ENCODE measurements around the gene DRAP1.

DRAP1 gene

DNA sequence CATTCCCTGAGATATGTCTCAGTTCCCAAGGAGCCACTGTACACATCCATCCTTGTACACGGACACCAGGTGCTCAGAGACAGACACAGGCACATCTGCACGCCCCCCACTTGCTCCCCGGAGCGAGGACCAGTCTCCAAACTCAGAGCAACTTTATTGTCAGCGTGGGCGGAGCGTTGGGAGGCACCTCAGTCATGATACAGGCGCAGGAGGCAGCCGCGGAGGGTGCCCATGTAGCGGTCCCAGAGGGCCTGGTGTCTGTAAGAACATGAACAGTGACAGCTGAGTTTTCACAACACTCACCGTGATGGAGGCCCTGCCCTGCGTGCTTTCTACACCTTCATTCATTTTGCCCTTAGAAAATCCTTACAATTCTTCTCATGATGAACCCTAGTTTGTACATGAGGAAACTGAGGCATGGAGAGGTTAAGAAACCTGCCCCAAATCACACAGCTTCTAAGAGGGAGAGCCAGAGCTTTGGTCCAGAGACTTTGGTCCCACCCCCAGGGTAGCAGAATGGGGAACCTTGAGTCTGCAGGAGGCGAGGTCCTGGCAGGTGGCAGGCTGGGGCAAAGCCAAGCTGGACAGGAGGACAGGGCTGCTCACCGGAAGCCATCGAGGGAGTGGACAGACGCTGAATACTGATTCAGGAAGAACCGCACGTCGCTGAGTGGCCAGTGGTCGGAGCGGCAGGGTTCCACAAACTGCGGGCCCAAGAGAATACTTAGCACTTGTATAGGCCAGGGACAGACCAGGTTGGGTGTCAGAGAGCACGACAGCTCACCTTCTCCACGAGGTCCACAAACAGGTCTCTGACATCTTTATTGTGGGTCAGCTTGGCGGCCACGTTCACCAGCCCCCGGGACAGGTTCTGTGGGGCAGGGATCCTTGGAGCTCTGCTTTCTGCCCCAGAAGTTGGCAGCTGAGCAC lies 35.2 kb upstream of the DRAP1 start:
- Histone ChIP-seq H3K79me2 (ENCODE audit: low read length) (peaks cover 26% of the 10 kb centered on the region), H3K9me3 (replicated peaks; ENCODE audit: insufficient read depth, low read length) (no peaks in the 10 kb centered on the region), H3K27me3 (replicated peaks; ENCODE audit: insufficient read depth, low read length) (no peaks in the 10 kb centered on the region), H4K20me1 (ENCODE audit: insufficient read depth, low read length) (no peaks in the 10 kb centered on the region), H3K9ac (ENCODE audit: low read length) (no peak overlapping the region), H3K36me3 (replicated peaks; ENCODE audit: insufficient read depth, low read length) (peaks cover 8% of the 10 kb centered on the region), H3K27ac (ENCODE audit: low read length) (no peak overlapping the region), H2AFZ (ENCODE audit: low read length) (no peak overlapping the region), H3K9me2 (replicated peaks; ENCODE audit: insufficient read depth, low read length) (no peaks in the 10 kb centered on the region), H3F3A (ENCODE audit: insufficient read depth, low read length) (peaks cover 13% of the 10 kb centered on the region; the same call in 1 of the 2 replicates), H3K4me1 (ENCODE audit: low read length) (peaks cover 20% of the 10 kb centered on the region), H3K4me3 (ENCODE audit: low read length) (no peak overlapping the region), H3K4me2 (ENCODE audit: low read depth, low read length) (no peak overlapping the region)
- no peak for DNase-seq
- TF ChIP-seq, protein P1, sequence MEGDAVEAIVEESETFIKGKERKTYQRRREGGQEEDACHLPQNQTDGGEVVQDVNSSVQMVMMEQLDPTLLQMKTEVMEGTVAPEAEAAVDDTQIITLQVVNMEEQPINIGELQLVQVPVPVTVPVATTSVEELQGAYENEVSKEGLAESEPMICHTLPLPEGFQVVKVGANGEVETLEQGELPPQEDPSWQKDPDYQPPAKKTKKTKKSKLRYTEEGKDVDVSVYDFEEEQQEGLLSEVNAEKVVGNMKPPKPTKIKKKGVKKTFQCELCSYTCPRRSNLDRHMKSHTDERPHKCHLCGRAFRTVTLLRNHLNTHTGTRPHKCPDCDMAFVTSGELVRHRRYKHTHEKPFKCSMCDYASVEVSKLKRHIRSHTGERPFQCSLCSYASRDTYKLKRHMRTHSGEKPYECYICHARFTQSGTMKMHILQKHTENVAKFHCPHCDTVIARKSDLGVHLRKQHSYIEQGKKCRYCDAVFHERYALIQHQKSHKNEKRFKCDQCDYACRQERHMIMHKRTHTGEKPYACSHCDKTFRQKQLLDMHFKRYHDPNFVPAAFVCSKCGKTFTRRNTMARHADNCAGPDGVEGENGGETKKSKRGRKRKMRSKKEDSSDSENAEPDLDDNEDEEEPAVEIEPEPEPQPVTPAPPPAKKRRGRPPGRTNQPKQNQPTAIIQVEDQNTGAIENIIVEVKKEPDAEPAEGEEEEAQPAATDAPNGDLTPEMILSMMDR (IDR thresholded peaks at IDR 0.05; ENCODE audit: low read length), result no peak
- TF ChIP-seq EZH2 (optimal IDR thresholded peaks at IDR 0.05; ENCODE audit: low read depth, low read length) (no peak), EZH2phosphoT487 (IDR thresholded peaks at IDR 0.05; ENCODE audit: low read length) (no peak)

- Histone ChIP-seq H3K27ac (ENCODE audit: low read length) (no peak overlapping the region), H3K4me1 (ENCODE audit: low read length) (peaks cover 23% of the 10 kb centered on the region), H3K9me2 (replicated peaks; ENCODE audit: insufficient read depth, low read length) (no peaks in the 10 kb centered on the region), H4K20me1 (ENCODE audit: insufficient read depth, low read length) (no peaks in the 10 kb centered on the region), H3K27me3 (replicated peaks; ENCODE audit: insufficient read depth, low read length) (no peaks in the 10 kb centered on the region), H2AFZ (ENCODE audit: low read length) (no peak overlapping the region), H3K79me2 (ENCODE audit: low read length) (peaks cover 26% of the 10 kb centered on the region), H3K9ac (ENCODE audit: low read length) (no peak overlapping the region), H3F3A (ENCODE audit: insufficient read depth, low read length) (peaks cover 19% of the 10 kb centered on the region), H3K9me3 (replicated peaks; ENCODE audit: insufficient read depth, low read length) (no peaks in the 10 kb centered on the region), H3K4me2 (ENCODE audit: low read depth, low read length) (no peak overlapping the region; the same call in 1 of the 2 replicates), H3K4me3 (ENCODE audit: low read length) (no peak overlapping the region), H3K36me3 (replicated peaks; ENCODE audit: insufficient read depth, low read length) (peaks cover 8% of the 10 kb centered on the region)
- DNase-seq, result peak; percentile 79
- TF ChIP-seq EZH2phosphoT487 (IDR thresholded peaks at IDR 0.05; ENCODE audit: low read length) (no peak), EZH2 (optimal IDR thresholded peaks at IDR 0.05; ENCODE audit: low read depth, low read length) (no peak)
- TF ChIP-seq, protein P1 (IDR thresholded peaks at IDR 0.05; ENCODE audit: low read length), result peak; percentile 100
These were observed 34.5 kb upstream of the DRAP1 start for GRCh38 chr11:65884716-65885092.

DNA sequence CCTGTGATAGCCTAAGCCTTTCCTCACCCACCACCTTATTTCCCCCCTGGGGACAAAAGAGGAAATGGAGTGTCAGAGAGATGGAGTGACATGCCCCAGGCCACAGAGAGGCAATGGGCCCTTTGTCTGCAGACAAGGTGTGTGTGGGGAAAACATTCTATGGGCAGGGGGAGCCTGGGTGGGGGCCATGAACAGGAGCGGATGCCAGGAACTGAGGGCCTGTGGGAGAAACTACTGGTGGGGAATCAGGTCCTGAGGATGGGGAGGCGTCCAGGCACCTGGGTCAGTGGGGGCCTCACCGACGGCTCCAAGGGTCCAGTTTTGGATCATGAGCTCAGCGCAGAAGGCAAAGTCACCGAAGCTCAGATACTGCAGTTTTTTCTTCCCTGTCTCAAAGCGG lies 34.0 kb upstream of the DRAP1 start:
- peaks cover 28% of the 10 kb centered on the region for H3K4me1 ChIP-seq (ENCODE audit: low read length)
- H3K4me2 ChIP-seq (ENCODE audit: low read depth, low read length), result no peak overlapping the region
- H3K4me3 ChIP-seq (ENCODE audit: low read length), result no peak overlapping the region

More for the DNA sequence above, 34.0 kb upstream of the DRAP1 start:
- H3K9me3 ChIP-seq (replicated peaks; ENCODE audit: insufficient read depth, low read length), result no peaks in the 10 kb centered on the region
- TF ChIP-seq EZH2phosphoT487 (IDR thresholded peaks at IDR 0.05; ENCODE audit: low read length) (no peak), EZH2 (optimal IDR thresholded peaks at IDR 0.05; ENCODE audit: low read depth, low read length) (no peak)
- TF ChIP-seq, protein P1 (IDR thresholded peaks at IDR 0.05; ENCODE audit: low read length), result no peak
- no peaks in the 10 kb centered on the region for H4K20me1 ChIP-seq (ENCODE audit: insufficient read depth, low read length)
- H3K9ac ChIP-seq (ENCODE audit: low read length), result no peak overlapping the region
- DNase-seq, result no peak
- H3K27me3 ChIP-seq (replicated peaks; ENCODE audit: insufficient read depth, low read length), result no peaks in the 10 kb centered on the region
- no peak overlapping the region for H3K27ac ChIP-seq (ENCODE audit: low read length)
- peaks cover 26% of the 10 kb centered on the region for H3K79me2 ChIP-seq (ENCODE audit: low read length)
- H3F3A ChIP-seq (ENCODE audit: insufficient read depth, low read length), result peaks cover 23% of the 10 kb centered on the region
- H3K9me2 ChIP-seq (replicated peaks; ENCODE audit: insufficient read depth, low read length), result no peaks in the 10 kb centered on the region
- H2AFZ ChIP-seq (ENCODE audit: low read length), result no peak overlapping the region
- H3K36me3 ChIP-seq (replicated peaks; ENCODE audit: insufficient read depth, low read length), result peaks cover 8% of the 10 kb centered on the region

Measured in MM.1S (cell line).